Measurements from ENCODE around the gene CDC42EP1. TPM values are rescaled to one million over a fixed set of nuclear protein-coding genes. Genes with fewer than 3 reads are reported as not detected.
"Not testable (repeated sequence)": the region's sequence is repeated elsewhere in the genome, so short reads cannot be mapped to it uniquely, and the experiment has no call there.

Gene CDC42EP1
- total RNA-seq, 1 donor from 2014 or later, result 46.2 TPM

DNA sequence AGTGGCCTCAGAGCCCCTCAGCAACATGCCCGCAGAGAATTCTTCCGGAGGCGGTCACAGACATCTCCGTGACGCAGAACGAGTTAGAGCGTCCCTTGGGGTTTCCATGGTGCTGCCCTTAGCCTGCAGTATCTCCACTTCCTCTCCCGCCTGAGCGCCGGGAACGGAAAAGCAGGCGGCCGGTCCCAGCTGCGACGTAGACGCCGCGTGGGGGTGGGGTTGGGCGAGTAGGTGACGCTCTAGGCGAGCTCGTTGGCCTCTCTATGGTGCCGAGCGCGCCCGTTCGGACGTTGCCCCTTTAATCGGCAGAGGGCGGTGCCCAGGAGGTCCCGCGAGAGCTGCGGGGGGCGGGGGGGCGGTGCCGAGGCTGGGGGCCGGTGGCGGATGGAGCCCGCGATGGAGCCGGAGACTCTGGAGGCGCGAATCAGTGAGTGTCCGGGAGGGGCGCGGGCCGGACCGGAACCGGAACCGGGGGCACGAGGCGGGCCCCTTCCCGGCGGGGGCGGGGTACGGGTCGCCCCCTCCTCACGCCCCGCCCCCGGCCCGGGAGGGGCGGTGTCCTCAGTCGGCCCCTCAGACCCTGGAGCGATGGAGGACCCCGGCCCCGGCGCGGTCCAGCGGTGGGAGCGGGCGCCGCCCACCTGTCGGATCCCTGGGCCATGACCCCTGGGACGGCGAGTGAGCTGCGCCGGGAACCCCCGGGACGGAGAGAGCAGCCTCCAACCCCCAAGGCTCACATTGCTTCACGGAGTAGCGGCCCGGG lies 48.4 kb downstream of the CDC42EP1 start, which contains the start of gene GGA1:
Gene GGA1, plus strand, starts transcription at position 358 of the 763 bp plus-strand sequence. Its CDS starts 27 bp downstream, at position 385.
- Histone ChIP-seq H3K36me3 (no peaks in the 10 kb centered on the region), H3K4me3 (peak within 1 kb of the TSS; percentile 67 to 83), H3K9me3 (no peaks in the 10 kb centered on the region), H3K27ac (peak within 1 kb of the TSS; percentile 89), H3K4me1 (peaks cover 57% of the 10 kb centered on the region), H3K27me3 (no peaks in the 10 kb centered on the region)
- DNase-seq (ENCODE audit: extremely low spot score in 2 of 2), result peak in 1 of 2 donors; percentile 98
- TF ChIP-seq, protein P1, sequence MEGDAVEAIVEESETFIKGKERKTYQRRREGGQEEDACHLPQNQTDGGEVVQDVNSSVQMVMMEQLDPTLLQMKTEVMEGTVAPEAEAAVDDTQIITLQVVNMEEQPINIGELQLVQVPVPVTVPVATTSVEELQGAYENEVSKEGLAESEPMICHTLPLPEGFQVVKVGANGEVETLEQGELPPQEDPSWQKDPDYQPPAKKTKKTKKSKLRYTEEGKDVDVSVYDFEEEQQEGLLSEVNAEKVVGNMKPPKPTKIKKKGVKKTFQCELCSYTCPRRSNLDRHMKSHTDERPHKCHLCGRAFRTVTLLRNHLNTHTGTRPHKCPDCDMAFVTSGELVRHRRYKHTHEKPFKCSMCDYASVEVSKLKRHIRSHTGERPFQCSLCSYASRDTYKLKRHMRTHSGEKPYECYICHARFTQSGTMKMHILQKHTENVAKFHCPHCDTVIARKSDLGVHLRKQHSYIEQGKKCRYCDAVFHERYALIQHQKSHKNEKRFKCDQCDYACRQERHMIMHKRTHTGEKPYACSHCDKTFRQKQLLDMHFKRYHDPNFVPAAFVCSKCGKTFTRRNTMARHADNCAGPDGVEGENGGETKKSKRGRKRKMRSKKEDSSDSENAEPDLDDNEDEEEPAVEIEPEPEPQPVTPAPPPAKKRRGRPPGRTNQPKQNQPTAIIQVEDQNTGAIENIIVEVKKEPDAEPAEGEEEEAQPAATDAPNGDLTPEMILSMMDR (IDR thresholded peaks at IDR 0.05), result peak in 1 of 3 experiments; percentile 24
- TF ChIP-seq POLR2A (IDR thresholded peaks at IDR 0.05) (peak in 1 of 2 donors; percentile 19), POLR2AphosphoS5 (IDR thresholded peaks at IDR 0.05; ENCODE audit: insufficient read depth in 1 of 2, low read depth in 1 of 2) (peak; percentile 96)
- intact Hi-C loops (cut with DNase I), result loop anchor here (5.0 kb wide), 1 partner anchor 61 kb away; no protein-coding TSS in a partner anchor

DNA sequence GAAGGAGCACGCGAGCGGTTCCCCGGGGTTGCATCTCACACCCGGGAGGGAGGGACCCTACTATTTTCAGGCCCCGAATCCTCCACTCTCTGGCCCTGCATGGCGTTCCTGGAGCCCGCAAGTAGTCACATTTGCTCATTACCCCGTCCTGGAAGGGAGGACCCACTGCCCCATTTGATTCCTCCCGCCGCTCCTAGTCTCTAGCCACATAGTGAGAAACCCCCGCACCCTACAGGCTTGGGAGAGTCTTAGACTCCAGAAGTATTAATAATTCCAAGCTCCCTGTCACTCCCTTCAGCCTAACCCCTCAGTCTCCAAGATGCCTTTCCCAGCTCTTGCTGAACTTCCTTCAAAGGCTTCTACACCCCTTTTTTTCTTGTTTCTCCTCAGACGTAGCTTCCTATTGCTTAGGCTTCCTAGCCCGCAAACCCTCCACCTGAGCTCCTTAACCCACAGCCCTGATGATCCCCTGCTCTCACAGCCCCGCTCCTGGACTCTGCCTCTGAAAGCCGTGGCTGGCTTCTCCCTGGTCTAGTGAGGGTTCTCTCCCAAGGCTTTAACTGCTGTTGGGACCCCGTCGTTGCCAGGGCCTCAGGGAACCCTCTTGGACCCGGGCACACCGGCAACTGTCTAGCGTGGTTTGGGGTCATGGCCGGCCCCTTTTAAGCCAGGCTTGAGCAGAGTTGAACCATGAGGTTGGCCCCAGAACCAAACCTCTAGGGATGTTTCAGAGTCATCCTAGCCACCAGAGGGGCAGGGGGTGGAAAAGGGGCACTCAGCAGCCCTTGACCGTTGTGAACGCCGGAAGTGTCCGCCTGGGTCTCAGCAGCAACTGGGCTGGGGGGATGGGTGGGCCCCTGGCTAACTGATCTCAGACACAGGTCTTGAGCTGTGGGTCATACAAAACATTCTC lies 49.2 kb downstream of the CDC42EP1 start:
- intact Hi-C loops (cut with DNase I), result loop anchor here (5.0 kb wide), 1 partner anchor 62 kb away; no protein-coding TSS in a partner anchor
- H3K4me3 ChIP-seq, result peak overlapping the region; percentile 67 to 83
- peak overlapping the region; percentile 89 for H3K27ac ChIP-seq
- H3K36me3 ChIP-seq, result no peaks in the 10 kb centered on the region
- TF ChIP-seq, protein P1 (IDR thresholded peaks at IDR 0.05), result no peak
- TF ChIP-seq POLR2AphosphoS5 (IDR thresholded peaks at IDR 0.05; ENCODE audit: insufficient read depth in 1 of 2, low read depth in 1 of 2) (no peak), POLR2A (IDR thresholded peaks at IDR 0.05) (no peak)
- peaks cover 62% of the 10 kb centered on the region for H3K4me1 ChIP-seq
- no peak for DNase-seq (ENCODE audit: extremely low spot score in 2 of 2)
- H3K27me3 ChIP-seq, result no peaks in the 10 kb centered on the region
- no peaks in the 10 kb centered on the region for H3K9me3 ChIP-seq

DNA sequence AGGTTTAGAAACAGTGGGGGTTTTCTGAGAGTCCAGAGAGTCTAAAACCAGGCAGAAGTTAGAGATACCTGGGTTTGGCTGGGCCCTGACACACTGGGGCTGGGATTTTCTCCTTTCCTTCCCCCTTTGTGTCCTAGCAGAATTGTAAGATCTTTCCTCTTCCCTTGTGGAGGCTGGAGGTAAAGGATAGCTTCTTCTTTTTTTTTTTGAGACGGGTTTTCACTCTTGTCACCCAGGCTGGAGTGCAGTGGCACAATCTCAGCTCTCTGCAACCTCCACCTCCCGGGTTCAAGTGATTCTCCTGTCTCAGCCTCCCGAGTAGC lies 49.8 kb downstream of the CDC42EP1 start:
- Histone ChIP-seq H3K4me1 (peaks cover 62% of the 10 kb centered on the region), H3K27ac (peak overlapping the region; percentile 89), H3K4me3 (peak overlapping the region; percentile 67 to 83)
- H3K36me3 ChIP-seq; H3K27me3 ChIP-seq; intact Hi-C loops (cut with DNase I); H3K9me3 ChIP-seq; DNase-seq (ENCODE audit: extremely low spot score in 2 of 2): not testable (repeated sequence)

DNA sequence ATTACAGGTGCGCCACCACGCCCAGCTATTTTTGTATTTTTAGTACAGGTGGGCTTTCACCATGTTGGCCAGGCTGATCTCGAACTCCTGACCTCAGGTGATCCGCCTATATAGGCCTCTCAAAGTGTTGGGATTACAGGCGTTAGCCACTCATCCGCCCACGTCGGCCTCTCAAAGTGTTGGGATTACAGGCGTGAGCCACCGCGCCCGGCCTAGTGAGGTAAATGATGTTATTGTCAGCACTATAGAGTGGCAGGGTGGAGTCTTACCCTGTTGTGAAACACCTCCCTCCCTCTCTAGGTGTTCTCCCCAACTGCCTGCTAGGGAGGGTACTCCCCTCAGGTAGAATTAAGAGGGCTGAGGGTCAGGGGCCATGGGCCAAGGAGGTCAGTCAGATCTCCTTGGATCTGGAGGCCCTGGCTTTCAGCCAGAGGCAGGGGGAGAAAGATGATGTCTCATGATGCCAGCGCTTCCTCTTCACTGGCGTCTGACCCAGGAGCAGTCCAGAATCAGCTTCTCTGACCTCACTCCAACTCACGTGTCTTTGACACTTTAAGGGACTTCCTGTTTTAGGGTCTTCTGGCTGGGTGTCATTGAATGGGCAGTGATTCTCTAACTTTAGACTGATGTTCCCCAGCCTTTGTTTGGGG lies 50.3 kb downstream of the CDC42EP1 start:
- Histone ChIP-seq H3K9me3 (no peaks in the 10 kb centered on the region), H3K36me3 (peaks cover 0 to 1% of the 10 kb centered on the region in 2 donors), H3K27ac (peak overlapping the region; percentile 89), H3K27me3 (no peaks in the 10 kb centered on the region), H3K4me1 (peaks cover 62% of the 10 kb centered on the region), H3K4me3 (no peak overlapping the region)
- no peak for DNase-seq (ENCODE audit: extremely low spot score in 2 of 2)
- no peak for TF ChIP-seq POLR2A (IDR thresholded peaks at IDR 0.05)
- peak in 1 of 2 donors; percentile 15 for TF ChIP-seq POLR2AphosphoS5 (IDR thresholded peaks at IDR 0.05; ENCODE audit: insufficient read depth in 1 of 2, low read depth in 1 of 2)
- intact Hi-C loops (cut with DNase I), result no loop called here

DNA sequence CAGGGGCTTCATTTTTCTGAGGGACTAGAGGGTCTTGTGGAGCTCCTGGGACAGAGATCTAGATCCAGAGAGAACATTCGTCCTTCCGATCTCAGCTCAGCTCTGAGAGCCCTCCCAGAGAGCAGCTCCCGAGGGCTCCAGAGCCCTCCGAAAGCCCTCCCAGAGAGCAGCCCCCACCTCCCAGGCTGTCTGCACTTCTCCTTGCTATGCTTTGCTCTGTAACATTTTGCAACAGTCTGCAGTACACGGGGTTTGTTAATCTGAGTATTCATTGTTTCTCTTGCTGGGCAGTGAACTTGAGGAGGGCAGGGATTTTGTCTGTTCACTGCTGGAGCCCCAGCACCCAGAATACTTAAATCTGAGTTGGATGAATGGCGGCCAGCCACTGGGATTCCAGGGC lies 50.9 kb downstream of the CDC42EP1 start:
- intact Hi-C loops (cut with DNase I), result no loop called here
- no peak overlapping the region for H3K27ac ChIP-seq
- no peaks in the 10 kb centered on the region for H3K27me3 ChIP-seq
- peaks cover 0 to 7% of the 10 kb centered on the region in 2 donors for H3K36me3 ChIP-seq
- DNase-seq (ENCODE audit: extremely low spot score in 2 of 2), result no peak
- no peaks in the 10 kb centered on the region for H3K9me3 ChIP-seq
- no peak overlapping the region for H3K4me3 ChIP-seq
- H3K4me1 ChIP-seq, result peaks cover 58% of the 10 kb centered on the region
- no peak for TF ChIP-seq POLR2AphosphoS5 (IDR thresholded peaks at IDR 0.05; ENCODE audit: insufficient read depth in 1 of 2, low read depth in 1 of 2)
- TF ChIP-seq POLR2A (IDR thresholded peaks at IDR 0.05), result no peak
- TF ChIP-seq, protein P1 (IDR thresholded peaks at IDR 0.05), result no peak

Measured in vagina (tissue), 2 donors.